GM12878 (cell line): Measurements from ENCODE around the gene ZNF180. TPM values are rescaled to one million over a fixed set of nuclear protein-coding genes. Genes with fewer than 3 reads are reported as not detected.

ENCODE experiments used
- ATAC-seq: fragments of 200-7000 bp; cut with Tn5 transposase; 3 replicates; pipeline ENCODE4 v1.9.1; 2020; ENCODE audit warnings: mild to moderate bottlenecking, moderate library complexity
- BruUV-seq: library from RNA; stranded (reverse); fragments of 400-500 nt; replicated peaks from 2 replicates; lab custom pipeline; 2021; lab: Mats Ljungman, UMichigan
- CTCF ChIA-PET: fragments of 300-600 bp; sonication (Branson Sonifier 250); formaldehyde crosslinking; extraction: SDS; loops from one replicate; lab custom pipeline; 2021; ENCODE audit warnings: inconsistent platforms; lab: Yijun Ruan, JAX
- POLR2A ChIA-PET: fragments of 350-600 bp; formaldehyde crosslinking; extraction: SDS; loops from one replicate; lab custom pipeline; 2021; ENCODE audit warnings: inconsistent platforms; lab: Charles Lee
- RAD21 ChIA-PET: fragments of 300-600 bp; sonication (Branson Sonifier 250); formaldehyde crosslinking; loops from one replicate; lab custom pipeline; 2023; ENCODE audit warnings: antibody characterized with exemption; ENCODE audit not compliant: unreplicated experiment; lab: Charles Lee
- SMC1A ChIA-PET: fragments of 300-600 bp; sonication (Branson Sonifier 250); formaldehyde crosslinking; loops from one replicate; lab custom pipeline; 2023; ENCODE audit not compliant: unreplicated experiment, uncharacterized antibody; lab: Charles Lee
- DNase-seq: peaks from one replicate; pipeline ENCODE4 v3.0.0-alpha.2; 2011; ENCODE audit warnings: low read depth, low spot score
- FAIRE-seq: peaks from 3 replicates; lab custom pipeline; 2011; peaks lifted over from hg19 to GRCh38; lab: Jason Lieb, UNC
- H2AFZ ChIP-seq: 2 replicates; pipeline ENCODE4 v1.6.0; 2011; ENCODE audit warnings: low read depth, low read length, control low read depth; ENCODE audit not compliant: control insufficient read depth
- H3K27ac ChIP-seq: 2 replicates; pipeline ENCODE4 v1.5.1; 2011; ENCODE audit warnings: control low read depth; ENCODE audit not compliant: control insufficient read depth, insufficient read depth
- H3K27me3 ChIP-seq, 2 experiments: replicated peaks in 1 of 2; 2 replicates each; pipeline versions ENCODE4 v1.6.0 to v1.6.1; 2011; ENCODE audit warnings: low read length in 1 of 2; ENCODE audit not compliant: control insufficient read depth in 2 of 2, insufficient read depth in 2 of 2
- H3K36me3 ChIP-seq, 2 experiments: 2 replicates each; pipeline ENCODE4 v1.5.1; 2011; ENCODE audit warnings: low read length in 1 of 2; ENCODE audit not compliant: control insufficient read depth in 2 of 2, insufficient read depth in 2 of 2
- H3K4me1 ChIP-seq: 2 replicates; pipeline ENCODE4 v1.6.1; 2011; ENCODE audit warnings: mild to moderate bottlenecking, low read length, moderate library complexity, mixed read lengths; ENCODE audit not compliant: control insufficient read depth, insufficient read depth
- H3K4me2 ChIP-seq: 2 replicates; pipeline ENCODE4 v1.6.0; 2011; ENCODE audit warnings: control low read depth; ENCODE audit not compliant: control insufficient read depth, insufficient read depth
- H3K4me3 ChIP-seq: fragments of 200-600 bp; sonication (generic); 2 replicates; pipeline ENCODE4 v1.5.1; 2016
- H3K79me2 ChIP-seq: 2 replicates; pipeline ENCODE4 v1.6.0; 2011; ENCODE audit warnings: low read length; ENCODE audit not compliant: control insufficient read depth, insufficient read depth
- H3K9ac ChIP-seq: 2 replicates; pipeline ENCODE4 v1.8.0; 2011; ENCODE audit warnings: low read length, control low read depth, mixed read lengths; ENCODE audit not compliant: control insufficient read depth, insufficient read depth
- H3K9me3 ChIP-seq: replicated peaks from 3 replicates; pipeline ENCODE4 v1.5.1; 2011; ENCODE audit warnings: mild to moderate bottlenecking, low read length; ENCODE audit not compliant: control insufficient read depth, insufficient read depth
- H4K20me1 ChIP-seq: 2 replicates; pipeline ENCODE4 v1.6.0; 2011; ENCODE audit not compliant: control insufficient read depth, insufficient read depth
- BACH1 ChIP-seq: fragments of 450-650 bp; IDR thresholded peaks from 2 replicates; pipeline ENCODE4 v1.6.1; 2017; ENCODE audit warnings: mild to moderate bottlenecking, borderline replicate concordance
- CHD2 ChIP-seq: IDR thresholded peaks from 2 replicates; pipeline ENCODE4 v1.6.1; 2011; ENCODE audit warnings: low read depth, low read length, improper control_type of control experiment, borderline replicate concordance
- EGR1 ChIP-seq, 2 experiments: IDR thresholded peaks; 1 replicate in 1 of 2; 2 replicates in 1 of 2; pipeline ENCODE4 v1.6.1; 2011 to 2012; ENCODE audit warnings: low read depth in 2 of 2, low read length in 2 of 2, borderline replicate concordance in 1 of 2, mild to moderate bottlenecking in 1 of 2, moderate library complexity in 1 of 2
- ETV6 ChIP-seq, 2 experiments: fragments of 450-650 bp in 1 of 2; IDR thresholded peaks in 1 of 2; conservative IDR thresholded peaks in 1 of 2; 2 replicates each; pipeline ENCODE4 v1.6.1; 2014; ENCODE audit warnings: antibody characterized with exemption in 1 of 2, borderline replicate concordance in 1 of 2, low read depth in 1 of 2, mild to moderate bottlenecking in 1 of 2, moderate library complexity in 1 of 2
- FOXK2 ChIP-seq: fragments of 450-650 bp; IDR thresholded peaks from 2 replicates; pipeline ENCODE4 v1.6.1; 2017; ENCODE audit warnings: mild to moderate bottlenecking, moderate library complexity
- IRF4 ChIP-seq: IDR thresholded peaks from 2 replicates; pipeline ENCODE4 v1.6.1; 2011; ENCODE audit warnings: low read depth, low read length
- KLF5 ChIP-seq: fragments of 450-650 bp; IDR thresholded peaks from 2 replicates; pipeline ENCODE4 v1.6.1; 2014; ENCODE audit warnings: mild to moderate bottlenecking; ENCODE audit not compliant: partially characterized antibody
- MEF2B ChIP-seq: fragments of 450-650 bp; IDR thresholded peaks from 2 replicates; pipeline ENCODE4 v1.6.1; 2018; ENCODE audit warnings: mild to moderate bottlenecking, moderate library complexity; ENCODE audit not compliant: partially characterized antibody, poor library complexity, severe bottlenecking
- MYB ChIP-seq: fragments of 150-350 bp; IDR thresholded peaks from 2 replicates; pipeline ENCODE4 v1.6.1; 2014; ENCODE audit warnings: mild to moderate bottlenecking, low read depth, low read length, borderline replicate concordance
- NFXL1 ChIP-seq: fragments of 450-650 bp; IDR thresholded peaks from 2 replicates; pipeline ENCODE4 v1.6.1; 2017; ENCODE audit warnings: antibody characterized with exemption, mild to moderate bottlenecking, borderline replicate concordance
- SPI1 ChIP-seq: IDR thresholded peaks from 2 replicates; pipeline ENCODE4 v1.6.1; 2011; ENCODE audit warnings: low read depth, mild to moderate bottlenecking, low read length, moderate library complexity, borderline replicate concordance; ENCODE audit not compliant: insufficient read depth
- SREBF1 ChIP-seq: IDR thresholded peaks from 2 replicates; pipeline ENCODE4 v1.6.1; 2012; ENCODE audit warnings: mild to moderate bottlenecking, low read length
- TCF7 ChIP-seq: IDR thresholded peaks from 2 replicates; pipeline ENCODE4 v1.6.1; 2014; ENCODE audit warnings: antibody characterized with exemption, borderline replicate concordance
- WGBS: methylation state at CpG from one replicate; pipeline ENCODE4 v1.1.6; 2016; ENCODE audit warnings: low lambda C conversion rate; ENCODE audit not compliant: insufficient replicate concordance, insufficient coverage; ENCODE audit errors: missing lambda C conversion rate; 5-methylcytosine and 5-hydroxymethylcytosine counted together
- in situ Hi-C: fragments of 300-500 bp; cut with MboI; formaldehyde crosslinking; loops from 9 replicates; pipeline ENCODE4 v1.14.3; 2018; ENCODE audit warnings: mixed read lengths
- intact Hi-C: fragments of 100-400 bp; cut with micrococcal nuclease; formaldehyde crosslinking; loops from one replicate; pipeline ENCODE4 v1.14.2; 2022; ENCODE audit not compliant: unreplicated experiment
- polyA plus RNA-seq, 11 experiments: library from polyadenylated mRNA; depleted of rRNA in 4 of 11; unstranded in 6 of 11; stranded (reverse) in 5 of 11; fragments of >200 nt; fragmentation: Nextera tagmentation in 4 of 11; fragmentation: Illumina TruSeq in 1 of 11; extraction: Ambion mirVana in 4 of 11; extraction: Trizol in 1 of 11; gene quantifications; 1 replicate in 1 of 11; 2 replicates in 10 of 11; pipeline versions ENCODE4 v1.2.1 to v1.2.3, GENCODE V29; 2011 to 2016; ENCODE audit warnings: inconsistent platforms in 2 of 11, missing spikeins in 2 of 11, low read depth in 1 of 11
- total RNA-seq, 4 experiments: library from RNA; depleted of rRNA in 3 of 4; stranded (reverse); fragments of >200 nt in 3 of 4; fragmentation: Illumina TruSeq in 1 of 4; extraction: Trizol in 1 of 4; gene quantifications; 2 replicates each; pipeline versions ENCODE4 v1.2.1 to v1.2.3, GENCODE V29; 2013 to 2021
- TF ChIP-seq, protein P1 (sequence below): fragments of 450-650 bp; formaldehyde crosslinking; IDR thresholded peaks from 2 replicates; pipeline ENCODE4 v1.5.0; 2022; ENCODE audit warnings: mild to moderate bottlenecking, missing genetic modification characterization
- TF ChIP-seq, protein P2 (sequence below): IDR thresholded peaks from 2 replicates; pipeline ENCODE4 v1.6.1; 2011; ENCODE audit warnings: borderline replicate concordance, low read depth, mild to moderate bottlenecking, moderate library complexity, mixed read lengths, low read length; ENCODE audit not compliant: insufficient read depth; ENCODE audit errors: extremely low read length

Gene ZNF180
- total and polyA plus RNA-seq, 10 of the 15 experiments (the other 5 are each of a cell fraction or from before 2014, with no cell fraction given), result 1.6 to 9.0 (median 5.5) TPM

DNA sequence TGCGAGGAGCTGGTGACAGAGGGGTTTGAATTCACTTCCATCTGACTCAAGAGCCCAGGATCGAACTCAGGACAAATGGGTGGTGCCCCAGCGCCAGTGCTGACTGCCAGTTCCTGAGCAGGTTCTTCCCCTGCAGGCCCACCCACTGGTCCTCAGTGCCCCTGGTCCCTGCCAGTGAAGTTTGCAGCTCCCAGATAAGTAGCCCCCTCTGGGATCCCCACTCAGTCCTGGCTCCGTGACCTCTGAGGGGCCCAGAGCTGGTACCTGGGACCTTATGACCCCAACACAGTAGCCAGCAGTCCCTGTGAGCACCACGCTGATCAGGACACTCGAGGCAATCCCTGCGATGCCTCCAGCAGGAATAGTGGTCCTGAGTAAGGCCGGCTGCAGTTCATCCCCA is 40.4 kb upstream of the ZNF180 start:
- 19% methylated on average over 8 of the region's 8 CpGs for WGBS
- no peak for ATAC-seq
- Histone ChIP-seq H3K4me3 (no peak overlapping the region), H2AFZ (no peak overlapping the region), H3K9ac (no peak overlapping the region), H3K27me3 (no peaks in the 10 kb centered on the region), H3K36me3 (no peaks in the 10 kb centered on the region), H3K9me3 (no peaks in the 10 kb centered on the region), H3K79me2 (no peaks in the 10 kb centered on the region), H3K4me2 (no peak overlapping the region), H3K27ac (no peak overlapping the region), H4K20me1 (no peaks in the 10 kb centered on the region), H3K4me1 (no peaks in the 10 kb centered on the region)
- ChIA-PET SMC1A (no interaction called here), RAD21 (no interaction called here), POLR2A (no interaction called here), CTCF (no interaction called here)
- in situ Hi-C loops, result no loop called here
- FAIRE-seq, result no peak
- DNase-seq, result no peak
- TF ChIP-seq BACH1 (no peak), MYB (no peak)
- TF ChIP-seq, protein P1, sequence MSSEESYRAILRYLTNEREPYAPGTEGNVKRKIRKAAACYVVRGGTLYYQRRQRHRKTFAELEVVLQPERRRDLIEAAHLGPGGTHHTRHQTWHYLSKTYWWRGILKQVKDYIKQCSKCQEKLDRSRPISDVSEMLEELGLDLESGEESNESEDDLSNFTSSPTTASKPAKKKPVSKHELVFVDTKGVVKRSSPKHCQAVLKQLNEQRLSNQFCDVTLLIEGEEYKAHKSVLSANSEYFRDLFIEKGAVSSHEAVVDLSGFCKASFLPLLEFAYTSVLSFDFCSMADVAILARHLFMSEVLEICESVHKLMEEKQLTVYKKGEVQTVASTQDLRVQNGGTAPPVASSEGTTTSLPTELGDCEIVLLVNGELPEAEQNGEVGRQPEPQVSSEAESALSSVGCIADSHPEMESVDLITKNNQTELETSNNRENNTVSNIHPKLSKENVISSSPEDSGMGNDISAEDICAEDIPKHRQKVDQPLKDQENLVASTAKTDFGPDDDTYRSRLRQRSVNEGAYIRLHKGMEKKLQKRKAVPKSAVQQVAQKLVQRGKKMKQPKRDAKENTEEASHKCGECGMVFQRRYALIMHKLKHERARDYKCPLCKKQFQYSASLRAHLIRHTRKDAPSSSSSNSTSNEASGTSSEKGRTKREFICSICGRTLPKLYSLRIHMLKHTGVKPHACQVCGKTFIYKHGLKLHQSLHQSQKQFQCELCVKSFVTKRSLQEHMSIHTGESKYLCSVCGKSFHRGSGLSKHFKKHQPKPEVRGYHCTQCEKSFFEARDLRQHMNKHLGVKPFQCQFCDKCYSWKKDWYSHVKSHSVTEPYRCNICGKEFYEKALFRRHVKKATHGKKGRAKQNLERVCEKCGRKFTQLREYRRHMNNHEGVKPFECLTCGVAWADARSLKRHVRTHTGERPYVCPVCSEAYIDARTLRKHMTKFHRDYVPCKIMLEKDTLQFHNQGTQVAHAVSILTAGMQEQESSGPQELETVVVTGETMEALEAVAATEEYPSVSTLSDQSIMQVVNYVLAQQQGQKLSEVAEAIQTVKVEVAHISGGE (CRISPR knock-in tag), result no peak
- BruUV-seq, result no TSS peak
- intact Hi-C loops, result no loop called here

DNA sequence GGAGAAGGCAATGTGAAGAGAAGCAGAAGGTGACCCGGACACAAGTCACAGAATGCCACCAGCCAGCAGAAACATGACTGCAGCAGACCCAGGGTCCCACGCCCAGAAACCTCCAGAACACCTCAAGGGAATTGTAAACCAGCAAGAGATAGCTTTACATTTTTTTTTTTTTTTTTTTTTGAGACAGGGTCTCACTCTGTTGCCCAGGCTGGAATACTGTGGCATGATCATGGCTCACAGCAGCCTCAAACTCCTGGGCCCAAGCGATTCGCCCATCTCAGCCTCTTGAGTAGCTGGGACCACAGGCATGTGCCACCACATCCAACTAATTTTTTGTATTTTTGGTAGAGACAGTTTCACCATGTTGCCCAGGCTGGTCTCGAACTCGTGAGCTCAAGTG is 39.7 kb upstream of the ZNF180 start:
- no peaks in the 10 kb centered on the region for H3K4me1 ChIP-seq
- no peak overlapping the region for H2AFZ ChIP-seq
- ATAC-seq, result no peak
- intact Hi-C loops (no loop called here), in situ Hi-C loops (no loop called here)
- H3K4me2 ChIP-seq, result no peak overlapping the region
- no peaks in the 10 kb centered on the region for H3K79me2 ChIP-seq
- H3K9ac ChIP-seq, result no peak overlapping the region
- ChIA-PET POLR2A (no interaction called here), CTCF (no interaction called here), RAD21 (no interaction called here), SMC1A (no interaction called here)
- H3K27me3 ChIP-seq, result no peaks in the 10 kb centered on the region
- H4K20me1 ChIP-seq, result no peaks in the 10 kb centered on the region
- 19% methylated on average over 6 of the region's 6 CpGs for WGBS
- no peak for DNase-seq
- no peaks in the 10 kb centered on the region for H3K9me3 ChIP-seq
- H3K36me3 ChIP-seq, result no peaks in the 10 kb centered on the region
- no peak overlapping the region for H3K27ac ChIP-seq
- no TSS peak for BruUV-seq
- FAIRE-seq, result no peak
- no peak overlapping the region for H3K4me3 ChIP-seq
- TF ChIP-seq SPI1 (no peak), EGR1 (IDR thresholded peaks at IDR 0.05; ENCODE audit: borderline replicate concordance in 1 of 2, low read depth in 2 of 2, low read length in 2 of 2) (no peak), NFXL1 (no peak), KLF5 (no peak), IRF4 (no peak), CHD2 (no peak), TCF7 (no peak), FOXK2 (no peak), SREBF1 (no peak), ETV6 (conservative IDR thresholded peaks at IDR 0.05 in 1 of 2, IDR thresholded peaks at IDR 0.05 in 1 of 2; ENCODE audit: borderline replicate concordance in 1 of 2, low read depth in 1 of 2) (no peak), MEF2B (no peak)
- TF ChIP-seq, protein P2, sequence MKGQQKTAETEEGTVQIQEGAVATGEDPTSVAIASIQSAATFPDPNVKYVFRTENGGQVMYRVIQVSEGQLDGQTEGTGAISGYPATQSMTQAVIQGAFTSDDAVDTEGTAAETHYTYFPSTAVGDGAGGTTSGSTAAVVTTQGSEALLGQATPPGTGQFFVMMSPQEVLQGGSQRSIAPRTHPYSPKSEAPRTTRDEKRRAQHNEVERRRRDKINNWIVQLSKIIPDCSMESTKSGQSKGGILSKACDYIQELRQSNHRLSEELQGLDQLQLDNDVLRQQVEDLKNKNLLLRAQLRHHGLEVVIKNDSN, result no peak
